ENCODE results near the gene PTPRE.

PTPRE gene

GRCh38 chr10:127883516-127883915 is 23.4 kb upstream of the PTPRE start:
- no peak for DNase-seq

- DNase-seq, result no peak
Observed at GRCh38 chr10:127884501-127884900, 22.4 kb upstream of the PTPRE start.

DNA sequence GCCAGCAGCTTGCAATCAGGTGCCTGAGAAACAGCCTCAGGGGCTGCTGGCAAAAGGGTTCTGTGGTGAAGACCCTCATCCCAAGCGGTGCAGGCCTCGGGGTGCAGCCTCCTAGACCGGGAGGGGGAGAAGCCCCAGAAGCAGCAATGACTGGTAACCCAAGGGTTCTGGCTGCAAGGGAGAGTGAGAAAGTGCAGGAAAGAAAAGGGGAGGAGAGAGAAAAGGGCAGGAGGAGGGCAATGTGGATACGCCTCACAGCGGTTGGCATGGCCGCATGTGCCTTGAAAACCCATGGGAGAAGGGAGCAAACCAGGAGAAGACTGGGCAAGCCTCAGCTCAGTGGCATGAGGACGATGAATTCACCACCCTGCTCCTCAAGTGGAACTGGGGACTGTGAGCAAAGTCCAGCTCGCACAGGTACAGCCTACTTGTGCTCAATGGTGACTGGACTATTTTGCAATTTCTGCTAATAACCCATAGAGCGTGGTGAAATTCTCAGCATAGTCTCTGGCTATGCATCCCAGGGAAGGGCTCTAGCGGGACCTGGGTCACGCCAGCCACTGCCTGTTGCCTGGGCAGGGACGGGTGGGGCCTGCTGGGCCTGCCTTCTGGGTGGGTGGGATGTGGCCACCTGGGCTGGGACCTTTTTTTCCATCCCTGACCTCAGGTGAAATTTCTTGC is 20.4 kb upstream of the PTPRE start:
- no peak for DNase-seq

DNA sequence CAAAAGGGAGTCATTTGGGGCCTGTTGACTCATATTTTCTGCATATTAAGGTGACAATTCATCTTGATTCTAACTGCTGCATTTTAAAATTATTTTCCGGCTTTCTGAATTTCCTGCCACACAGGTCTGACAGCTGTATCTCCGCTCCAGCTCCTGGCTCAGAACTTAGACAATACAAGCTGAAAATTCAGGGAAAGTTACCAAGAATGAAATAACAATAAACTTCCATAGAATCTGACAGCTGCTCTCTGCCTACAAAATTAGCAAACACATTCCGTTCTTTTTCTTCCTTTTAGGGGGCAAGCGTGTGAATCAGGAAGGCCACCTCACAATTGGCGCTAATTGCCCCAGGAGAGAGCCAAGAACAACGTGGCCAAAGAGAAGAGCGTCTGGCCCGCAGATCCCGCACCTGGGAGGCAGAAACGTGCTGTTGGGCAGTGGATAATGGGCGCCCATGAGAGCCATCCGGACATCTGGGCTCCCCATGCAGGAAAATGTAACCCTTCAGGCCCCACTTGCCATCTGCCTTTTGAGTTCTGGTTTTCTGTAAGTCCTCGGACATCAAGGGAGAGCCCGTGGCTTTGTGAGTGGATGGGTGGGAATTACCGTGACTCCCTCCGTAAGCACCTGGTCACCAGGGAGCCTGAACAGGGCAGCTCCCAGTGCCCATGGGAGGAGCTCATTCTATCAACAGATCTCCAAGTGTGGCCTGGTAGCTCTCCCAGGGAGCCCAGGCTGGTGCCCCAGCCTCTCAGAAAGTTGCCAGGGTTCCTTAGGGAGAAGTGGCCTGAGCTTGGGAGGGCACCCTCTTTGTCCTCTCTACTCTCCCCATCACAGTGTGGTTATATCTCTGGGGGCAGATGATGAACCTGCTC is 19.1 kb upstream of the PTPRE start:
- DNase-seq, result no peak

DNA sequence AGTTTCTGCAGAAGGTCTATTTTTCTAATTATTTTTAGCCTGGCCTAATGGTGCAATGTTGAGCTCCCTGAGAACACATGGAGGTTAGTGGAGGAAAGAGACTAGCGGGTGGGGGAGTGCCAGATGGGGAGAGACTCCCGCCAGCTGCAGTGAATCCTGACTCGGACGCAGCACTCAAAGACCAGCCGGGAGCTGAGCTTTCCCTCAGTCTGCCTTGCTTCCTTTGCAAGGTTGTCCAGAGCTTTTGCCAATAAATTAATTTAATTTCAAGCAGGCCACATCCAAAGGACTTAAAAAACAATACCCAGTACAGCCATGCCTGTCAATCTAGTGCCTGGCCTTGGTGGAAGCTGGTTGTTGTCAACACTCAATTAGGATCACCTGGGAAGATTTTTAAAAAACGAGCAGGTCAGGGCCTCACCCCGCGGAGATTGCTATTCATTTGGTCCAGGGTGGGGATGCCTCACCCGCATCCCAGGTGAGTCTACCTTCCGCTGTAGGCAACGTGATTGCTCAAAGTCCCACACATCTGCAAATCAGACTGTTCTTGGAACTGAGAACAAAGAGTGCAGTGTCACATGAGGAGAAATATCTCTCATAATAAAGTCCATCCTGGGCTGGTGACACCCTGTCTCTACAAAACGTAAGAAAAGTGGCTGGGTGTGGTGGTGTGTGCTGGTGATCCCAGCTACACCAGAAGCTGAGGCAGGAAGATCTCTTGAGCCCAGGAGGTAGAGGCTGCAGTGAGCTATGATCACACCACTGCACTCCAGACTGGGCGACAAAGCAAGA is 18.2 kb upstream of the PTPRE start:
- no peak for DNase-seq

- no peak for DNase-seq
Observed at GRCh38 chr10:127889605-127890195, 17.2 kb upstream of the PTPRE start.

- no peak for DNase-seq
Observed at GRCh38 chr10:127890216-127890615, 16.7 kb upstream of the PTPRE start.

DNA sequence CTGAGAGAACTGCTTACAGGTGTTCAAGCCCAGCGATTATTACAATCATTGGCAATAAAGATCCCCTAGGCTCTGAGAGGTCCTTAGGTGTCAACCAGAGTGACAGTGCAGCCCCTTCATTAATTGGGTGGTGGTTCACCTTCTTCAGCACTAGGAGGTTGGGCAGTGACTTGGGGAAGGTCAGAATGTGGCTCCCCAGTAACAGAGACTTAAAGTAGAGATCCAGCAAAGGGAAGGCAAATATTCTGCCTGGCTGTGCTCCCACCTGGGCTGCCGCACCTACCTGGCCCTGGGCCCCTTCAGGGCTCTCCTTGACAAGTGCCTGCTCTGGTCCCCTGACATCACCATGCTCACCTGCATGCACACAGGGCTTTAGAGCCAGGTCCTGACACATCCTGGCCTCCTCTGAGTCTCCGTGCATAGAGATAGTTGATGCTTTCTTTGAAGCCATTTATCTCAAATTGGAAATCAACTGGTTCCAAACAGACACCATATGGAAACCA is 16.0 kb upstream of the PTPRE start:
- no peak for DNase-seq

DNA sequence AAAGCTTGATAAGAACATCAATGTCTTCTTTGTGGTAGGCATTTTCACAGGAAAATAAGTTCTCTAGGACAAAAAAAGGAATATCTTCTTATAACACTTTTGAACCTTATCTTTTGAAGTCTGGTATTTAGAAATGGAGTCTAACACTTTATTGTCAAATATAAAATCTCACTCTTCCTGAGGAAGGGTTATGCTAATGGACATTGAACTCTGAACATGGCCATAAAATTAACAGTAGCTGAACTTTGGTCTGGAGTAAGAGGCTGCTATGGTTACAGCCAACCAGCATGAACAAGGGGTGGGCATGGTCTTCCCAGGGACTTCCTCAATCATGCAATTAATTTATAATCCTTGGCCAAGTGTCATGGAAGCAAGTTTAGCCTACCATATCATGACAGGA is 14.2 kb upstream of the PTPRE start, which contains the start of gene CLRN3:
Gene CLRN3 (minus strand): TSS at position 199 of the 400 bp plus-strand sequence. CDS start 157 bp downstream, at position 42.
- no peak for DNase-seq

- no peak for DNase-seq
Observed at GRCh38 chr10:127894146-127894545, 12.8 kb upstream of the PTPRE start.

GRCh38 chr10:127896590-127896989 is 10.3 kb upstream of the PTPRE start:
- no peak for DNase-seq

DNA sequence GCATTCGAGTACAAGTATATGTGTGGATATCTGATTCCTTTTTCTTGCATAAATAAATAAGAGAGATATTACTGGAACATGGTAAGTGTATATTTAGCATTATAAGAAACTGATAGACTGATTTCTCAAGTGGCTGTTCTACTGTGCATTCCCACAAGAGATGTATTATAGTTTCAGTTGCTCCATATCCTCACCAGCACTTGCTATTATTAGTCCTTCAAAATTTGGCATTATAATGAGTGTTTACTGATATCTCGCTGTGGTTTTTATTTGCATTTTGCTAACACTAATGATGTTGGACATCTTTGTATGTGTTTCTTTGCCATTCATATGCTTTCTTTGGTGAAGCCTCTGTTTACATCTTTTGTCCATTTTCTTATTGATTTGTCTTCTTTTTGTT is 9.7 kb upstream of the PTPRE start:
- no peak for DNase-seq

DNA sequence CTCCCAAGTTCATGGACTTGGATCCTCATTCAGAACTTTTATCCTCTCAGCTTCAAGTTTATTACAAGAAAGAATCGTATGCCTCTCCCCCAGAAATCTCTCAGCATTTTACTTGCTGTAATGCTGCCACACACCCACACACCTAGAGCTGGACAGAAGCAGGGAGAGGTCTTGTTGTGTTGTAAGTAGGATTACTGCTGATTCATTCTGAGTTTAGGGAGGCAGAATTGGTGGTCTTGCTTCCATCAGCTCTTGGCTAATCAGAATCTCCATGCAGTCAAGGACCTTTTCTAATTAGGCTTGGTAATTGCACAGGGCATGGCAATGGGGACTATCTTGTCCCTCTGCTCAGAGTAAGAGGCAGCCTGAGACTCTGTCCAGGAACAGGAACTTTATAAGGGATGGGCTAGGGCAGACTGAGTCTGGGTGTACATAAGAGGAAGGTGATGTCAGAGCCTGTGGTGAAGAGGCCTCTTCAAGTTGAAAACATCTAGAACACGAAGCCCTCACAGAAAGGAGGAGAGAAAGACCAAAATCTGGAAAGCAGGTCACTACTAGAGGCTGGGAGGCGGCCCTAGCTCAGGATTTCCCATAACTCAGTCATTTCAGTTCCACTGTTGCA is 7.0 kb upstream of the PTPRE start:
- no peak for DNase-seq

GRCh38 chr10:127903789-127904188 is 3.1 kb upstream of the PTPRE start:
- peak; percentile 6 for DNase-seq

DNA sequence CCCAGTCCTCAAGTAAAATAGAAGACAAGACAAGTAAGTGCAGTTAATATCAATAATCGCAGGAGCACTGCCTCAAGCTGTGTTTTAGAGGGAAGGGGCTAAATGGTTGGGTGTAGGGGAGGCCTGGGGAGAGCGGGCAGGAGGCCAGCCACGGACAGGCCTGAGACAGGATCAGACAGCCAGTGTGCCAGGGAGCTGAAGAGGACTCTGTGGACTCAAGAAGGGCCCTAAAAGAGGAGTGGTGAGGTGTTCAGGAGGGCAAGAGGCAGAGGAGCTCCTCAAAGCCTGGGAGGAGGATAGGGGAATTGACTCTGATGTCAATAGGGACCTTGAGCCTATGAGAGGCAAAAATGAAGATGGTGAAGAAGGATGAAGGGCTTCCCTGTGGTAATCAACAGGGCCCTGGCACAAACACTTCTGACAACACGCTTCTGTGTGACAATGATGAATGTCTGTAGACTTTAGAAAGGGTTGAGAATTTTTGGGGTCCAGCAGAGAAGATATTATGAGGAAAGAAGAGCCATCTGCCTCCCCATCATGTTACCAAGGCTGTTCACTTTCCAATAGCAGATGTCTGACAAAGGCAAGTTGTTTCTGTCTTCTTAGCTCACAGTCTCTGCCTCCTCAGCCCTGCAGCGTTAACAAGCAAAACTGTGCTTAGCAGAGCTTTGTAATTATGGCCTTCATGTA is 2.4 kb upstream of the PTPRE start:
- no peak for DNase-seq

- DNase-seq, result no peak
Observed at GRCh38 chr10:127905001-127905847, 1.7 kb upstream of the PTPRE start.

- DNase-seq, result no peak
Observed at GRCh38 chr10:127905848-127906261, 1.0 kb upstream of the PTPRE start.

GRCh38 chr10:127907411-127908105 is 655 bp downstream of the PTPRE start:
- peak; percentile 30 for DNase-seq

- no peak for DNase-seq
Observed at GRCh38 chr10:127908106-127908958, 1.4 kb downstream of the PTPRE start.
